Thyroid gland (tissue), 4 donors: ENCODE data around the gene NBEAL2.

Experiments used
- POLR2A ChIP-seq, 2 donors: fragments of 450-650 bp; IDR thresholded peaks; one replicate each; pipeline ENCODE4 v1.6.1; 2017; ENCODE audit warnings: antibody characterized with exemption in 2 of 2, mild to moderate bottlenecking in 2 of 2, moderate library complexity in 1 of 2
- TF ChIP-seq, protein P1 (sequence below), 6 experiments: fragments of 200-600 bp in 3 of 6; fragments of 450-650 bp in 3 of 6; sonication (generic) in 3 of 6; IDR thresholded peaks; one replicate each; pipeline ENCODE4 v1.5.1; 2016 to 2019; ENCODE audit warnings: antibody characterized with exemption in 6 of 6, mild to moderate bottlenecking in 2 of 6, inconsistent platforms in 1 of 6, moderate library complexity in 1 of 6

DNA sequence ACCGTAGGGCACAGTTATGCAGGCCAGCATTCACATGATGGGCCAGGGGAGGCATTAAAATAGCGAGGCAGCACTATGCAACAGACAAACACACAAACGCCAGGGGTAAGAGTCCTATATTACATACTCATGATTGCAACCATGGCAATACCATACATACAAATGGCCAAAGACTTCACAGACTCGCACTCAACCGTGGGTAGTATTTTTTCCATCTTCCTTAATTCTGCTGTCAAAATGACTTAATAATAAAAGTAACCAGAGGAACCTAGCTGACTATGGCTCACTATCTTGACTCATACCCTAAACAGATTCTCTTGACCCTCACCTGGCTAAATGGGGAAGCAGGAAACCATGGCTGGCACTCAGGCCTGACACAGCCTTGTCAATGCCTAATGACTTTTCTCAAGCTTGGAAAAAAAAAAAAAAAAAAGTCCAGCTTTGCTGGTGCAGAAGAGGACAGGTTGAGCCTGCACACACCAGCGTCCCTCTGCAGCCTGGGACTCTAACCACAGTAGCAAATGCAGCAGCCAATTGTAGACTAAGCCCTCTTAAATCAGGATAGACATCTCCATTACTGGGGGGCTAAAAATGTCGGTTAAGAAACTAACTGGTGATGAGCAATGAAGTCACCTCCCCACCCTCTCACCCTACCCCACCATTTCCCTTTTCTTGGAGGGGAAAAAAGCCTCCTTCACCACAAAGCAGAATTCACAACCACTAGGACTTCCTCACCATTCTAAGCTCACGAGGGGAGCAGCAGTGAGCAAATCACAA, 26.0 kb upstream of the NBEAL2 start:
- TF ChIP-seq, protein P1, sequence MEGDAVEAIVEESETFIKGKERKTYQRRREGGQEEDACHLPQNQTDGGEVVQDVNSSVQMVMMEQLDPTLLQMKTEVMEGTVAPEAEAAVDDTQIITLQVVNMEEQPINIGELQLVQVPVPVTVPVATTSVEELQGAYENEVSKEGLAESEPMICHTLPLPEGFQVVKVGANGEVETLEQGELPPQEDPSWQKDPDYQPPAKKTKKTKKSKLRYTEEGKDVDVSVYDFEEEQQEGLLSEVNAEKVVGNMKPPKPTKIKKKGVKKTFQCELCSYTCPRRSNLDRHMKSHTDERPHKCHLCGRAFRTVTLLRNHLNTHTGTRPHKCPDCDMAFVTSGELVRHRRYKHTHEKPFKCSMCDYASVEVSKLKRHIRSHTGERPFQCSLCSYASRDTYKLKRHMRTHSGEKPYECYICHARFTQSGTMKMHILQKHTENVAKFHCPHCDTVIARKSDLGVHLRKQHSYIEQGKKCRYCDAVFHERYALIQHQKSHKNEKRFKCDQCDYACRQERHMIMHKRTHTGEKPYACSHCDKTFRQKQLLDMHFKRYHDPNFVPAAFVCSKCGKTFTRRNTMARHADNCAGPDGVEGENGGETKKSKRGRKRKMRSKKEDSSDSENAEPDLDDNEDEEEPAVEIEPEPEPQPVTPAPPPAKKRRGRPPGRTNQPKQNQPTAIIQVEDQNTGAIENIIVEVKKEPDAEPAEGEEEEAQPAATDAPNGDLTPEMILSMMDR (IDR thresholded peaks at IDR 0.05), result no peak
- TF ChIP-seq POLR2A (IDR thresholded peaks at IDR 0.05), result no peak
